Natural killer cell (primary cell): ENCODE results near the gene SMIM41. TPM values are rescaled to one million over a fixed set of nuclear protein-coding genes. Genes with fewer than 3 reads are reported as not detected.

Experiments
- ATAC-seq, 3 donors: fragments of 150-1000 bp in 2 of 3; fragments of 200-7000 bp in 1 of 3; cut with Tn5 transposase; 1 replicate in 1 of 3; 2 replicates in 2 of 3; pipeline ENCODE4 v1.10.0; 2021; ENCODE audit warnings: mild to moderate bottlenecking in 2 of 3, moderate library complexity in 2 of 3
- DNase-seq, 2 donors: peaks; one replicate each; pipeline versions ENCODE4 v3.0.0 to v3.0.0-alpha.2; 2013 to 2021; ENCODE audit warnings: mixed read lengths in 1 of 2
- H3K27ac ChIP-seq: one replicate; pipeline ENCODE4 v1.5.1; 2013; ENCODE audit warnings: mild to moderate bottlenecking, low read length
- H3K27me3 ChIP-seq: one replicate; pipeline ENCODE4 v1.6.1; 2013; ENCODE audit warnings: low read length; ENCODE audit not compliant: control insufficient read depth, insufficient read depth
- H3K36me3 ChIP-seq: one replicate; pipeline ENCODE4 v1.6.1; 2013; ENCODE audit warnings: low read length; ENCODE audit not compliant: control insufficient read depth, insufficient read depth
- H3K4me1 ChIP-seq: one replicate; pipeline ENCODE4 v1.6.1; 2013; ENCODE audit warnings: low read length; ENCODE audit not compliant: control insufficient read depth, insufficient read depth
- H3K4me3 ChIP-seq: one replicate; pipeline ENCODE4 v1.5.1; 2013; ENCODE audit warnings: low read length
- H3K9me3 ChIP-seq: one replicate; pipeline ENCODE4 v1.6.1; 2013; ENCODE audit warnings: low read length; ENCODE audit not compliant: control insufficient read depth, insufficient read depth
- H3K27ac Mint-ChIP-seq, 2 donors: one replicate each; pipeline ENCODE4 v1.8.0; 2022; ENCODE audit warnings: mild to moderate bottlenecking in 2 of 2, mixed read lengths in 2 of 2, moderate library complexity in 1 of 2
- H3K27me3 Mint-ChIP-seq, 2 donors: one replicate each; pipeline ENCODE4 v1.8.0; 2022; ENCODE audit warnings: low read depth in 2 of 2, mixed read lengths in 2 of 2
- H3K36me3 Mint-ChIP-seq: one replicate; pipeline ENCODE4 v1.8.0; 2022; ENCODE audit warnings: mixed read lengths
- H3K4me1 Mint-ChIP-seq, 2 donors: one replicate each; pipeline ENCODE4 v1.8.0; 2022; ENCODE audit warnings: mixed read lengths in 2 of 2
- H3K4me3 Mint-ChIP-seq: one replicate; pipeline ENCODE4 v1.8.0; 2022; ENCODE audit warnings: mild to moderate bottlenecking, moderate library complexity, mixed read lengths
- H3K9me3 Mint-ChIP-seq, 2 donors: one replicate each; pipeline ENCODE4 v1.8.0; 2022; ENCODE audit warnings: mixed read lengths in 2 of 2
- CTCF ChIP-seq: fragments of 200-600 bp; IDR thresholded peaks from one replicate; pipeline ENCODE4 v1.8.0; 2022; ENCODE audit warnings: antibody characterized with exemption
- WGBS: methylation state at CpG from one replicate; pipeline ENCODE4 v1.1.7; 2013; ENCODE audit warnings: missing lambda C conversion rate; ENCODE audit not compliant: insufficient coverage; 5-methylcytosine and 5-hydroxymethylcytosine counted together
- intact Hi-C: fragments of 100-400 bp; cut with micrococcal nuclease; formaldehyde crosslinking; loops from one replicate; pipeline ENCODE4 v1.14.2; 2022
- total RNA-seq, 4 donors: library from RNA; stranded (reverse); fragments of 120-200 nt in 1 of 4; gene quantifications; one replicate each; pipeline versions ENCODE4 v1.2.3 to v1.2.4, GENCODE V29; 2013 to 2022

Gene SMIM41
- total RNA-seq, 3 donors from 2014 or later (not counting 1 experiment from before 2014, with no cell fraction given), result not detected

- intact Hi-C loops, result no loop called here
- peaks cover 24% of the 10 kb centered on the region for H3K36me3 ChIP-seq
- peak overlapping the region; percentile 11 for H3K27ac ChIP-seq
- Mint-ChIP-seq H3K4me3 (no peak overlapping the region), H3K27me3 (peaks cover 1 to 3% of the 10 kb centered on the region in 2 donors), H3K36me3 (peaks cover 7% of the 10 kb centered on the region), H3K9me3 (no peaks in the 10 kb centered on the region), H3K4me1 (peaks cover 0 to 13% of the 10 kb centered on the region in 2 donors), H3K27ac (no peak overlapping the region)
- no peak for TF ChIP-seq CTCF
- no peak overlapping the region for H3K4me3 ChIP-seq
- 89% methylated on average over 9 of the region's 10 CpGs for WGBS
- no peaks in the 10 kb centered on the region for H3K9me3 ChIP-seq
- ATAC-seq, result no peak
- peaks cover 22% of the 10 kb centered on the region for H3K4me1 ChIP-seq
- no peak for DNase-seq
- H3K27me3 ChIP-seq, result no peaks in the 10 kb centered on the region
These were observed 1.1 kb downstream of the SMIM41 start for GRCh38 chr12:52080403-52081251.

GRCh38 chr12:52081263-52081733 lies 1.8 kb downstream of the SMIM41 start:
- WGBS, result 34% methylated on average over 8 of the region's 9 CpGs
- peak overlapping the region; percentile 11 for H3K27ac ChIP-seq
- Mint-ChIP-seq H3K4me3 (no peak overlapping the region), H3K27ac (no peak overlapping the region), H3K4me1 (peaks cover 0 to 13% of the 10 kb centered on the region in 2 donors), H3K9me3 (no peaks in the 10 kb centered on the region), H3K36me3 (peaks cover 7% of the 10 kb centered on the region), H3K27me3 (peaks cover 3 to 7% of the 10 kb centered on the region in 2 donors)
- peaks cover 22% of the 10 kb centered on the region for H3K36me3 ChIP-seq
- ATAC-seq (peak in 2 of 3 donors; percentile 15 to 20), DNase-seq (peak in 1 of 2 donors; percentile 45)
- TF ChIP-seq CTCF, result no peak
- H3K9me3 ChIP-seq, result no peaks in the 10 kb centered on the region
- H3K4me1 ChIP-seq, result peaks cover 22% of the 10 kb centered on the region
- no peak overlapping the region for H3K4me3 ChIP-seq
- intact Hi-C loops, result no loop called here
- H3K27me3 ChIP-seq, result no peaks in the 10 kb centered on the region

- Histone ChIP-seq H3K27ac (no peak overlapping the region), H3K27me3 (no peaks in the 10 kb centered on the region), H3K9me3 (no peaks in the 10 kb centered on the region), H3K4me3 (no peak overlapping the region), H3K4me1 (peaks cover 22% of the 10 kb centered on the region), H3K36me3 (peaks cover 15% of the 10 kb centered on the region)
- ATAC-seq, result no peak
- Mint-ChIP-seq H3K9me3 (no peaks in the 10 kb centered on the region), H3K4me1 (peaks cover 0 to 13% of the 10 kb centered on the region in 2 donors), H3K4me3 (no peak overlapping the region), H3K36me3 (peaks cover 7% of the 10 kb centered on the region), H3K27ac (no peak overlapping the region), H3K27me3 (peaks cover 8 to 16% of the 10 kb centered on the region in 2 donors)
- WGBS, result 81% methylated on average over 12 of the region's 13 CpGs
- DNase-seq, result no peak
- no peak for TF ChIP-seq CTCF
- intact Hi-C loops, result no loop called here
These were observed 2.6 kb downstream of the SMIM41 start for GRCh38 chr12:52082026-52082668.
